ENCODE data around the gene ANKRD52. TPM values are rescaled to one million over a fixed set of nuclear protein-coding genes. Genes with fewer than 3 reads are reported as not detected.

Gene ANKRD52
- total and polyA plus RNA-seq, 10 of the 15 experiments (the other 5 are each of a cell fraction or from before 2014, with no cell fraction given) = 0.90 to 55.3 (median 16.1) TPM

- TF ChIP-seq PBX3 (IDR thresholded peaks at IDR 0.05; ENCODE audit: insufficient replicate concordance, low read depth, low read length) (no peak), ASH2L (IDR thresholded peaks at IDR 0.05; ENCODE audit: borderline replicate concordance, low read depth) (no peak), FOS (IDR thresholded peaks at IDR 0.05; ENCODE audit: borderline replicate concordance, extremely low read depth, insufficient read length) (no peak), ELK1 (IDR thresholded peaks at IDR 0.05; ENCODE audit: low read depth, low read length) (no peak), ZNF384 (IDR thresholded peaks at IDR 0.05; ENCODE audit: borderline replicate concordance, low read depth, low read length) (no peak), ATF3 (IDR thresholded peaks at IDR 0.05; ENCODE audit: borderline replicate concordance, extremely low read depth, low read depth, low read length) (no peak), RBBP5 (conservative IDR thresholded peaks at IDR 0.05) (no peak), CHD2 (IDR thresholded peaks at IDR 0.05; ENCODE audit: borderline replicate concordance, low read depth, low read length) (no peak), POU2F2 (IDR thresholded peaks at IDR 0.05; ENCODE audit: borderline replicate concordance, low read depth, low read length) (no peak; the same call in 2 of the 3 replicates), BCL3 (IDR thresholded peaks at IDR 0.05; ENCODE audit: borderline replicate concordance, insufficient read depth, low read depth, low read length, poor library complexity, severe bottlenecking) (no peak), NR2C2 (IDR thresholded peaks at IDR 0.05; ENCODE audit: borderline replicate concordance, control insufficient read depth, insufficient read length, low read depth) (no peak), CREM (IDR thresholded peaks at IDR 0.05; ENCODE audit: low read depth) (peak; percentile 84), BRCA1 (IDR thresholded peaks at IDR 0.05; ENCODE audit: low read depth, low read length) (no peak), SMAD1 (IDR thresholded peaks at IDR 0.05; ENCODE audit: low read depth, partially characterized antibody) (peak; percentile 67), REST (IDR thresholded peaks at IDR 0.05; ENCODE audit: low read depth, low read length) (no peak), ZNF274 (IDR thresholded peaks at IDR 0.05; ENCODE audit: insufficient read depth, insufficient read length) (no peak), MAX (IDR thresholded peaks at IDR 0.05; ENCODE audit: low read depth, low read length) (no peak)
Observed at GRCh38 chr12:56221757-56222530, 36.2 kb downstream of the ANKRD52 start, which contains the start of gene RNF41 (continued).

Measured in GM12878 (cell line).